Activated CD4-positive, alpha-beta memory T cell treated with anti-CD3 and anti-CD28 coated beads for 36 hours (primary cell): ENCODE results near the gene LRFN5. TPM values are rescaled to one million over a fixed set of nuclear protein-coding genes. Genes with fewer than 3 reads are reported as not detected.
A peak's percentile ranks its signal among the peaks of the same experiment; 100 is the strongest.
"Not testable (repeated sequence)": the region's sequence is repeated elsewhere in the genome, so short reads cannot be mapped to it uniquely, and the experiment has no call there.

Source experiments
- CTCF ChIA-PET: fragments of 350-600 bp; sonication (Branson Sonifier 250); formaldehyde crosslinking; loops from one replicate; lab custom pipeline; 2021; ENCODE audit warnings: antibody characterized with exemption, inconsistent platforms; lab: Charles Lee
- POLR2A ChIA-PET: fragments of 350-600 bp; sonication (Branson Sonifier 250); formaldehyde crosslinking; loops from one replicate; lab custom pipeline; 2021; ENCODE audit warnings: antibody characterized with exemption; lab: Charles Lee
- DNase-seq: peaks from one replicate; pipeline ENCODE4 v3.0.0-alpha.2; 2020
- H3K27ac Mint-ChIP-seq: one replicate; pipeline ENCODE4 v1.8.0; 2021; ENCODE audit warnings: mixed read lengths
- H3K27me3 Mint-ChIP-seq: one replicate; pipeline ENCODE4 v1.8.0; 2021; ENCODE audit warnings: mixed read lengths
- H3K36me3 Mint-ChIP-seq: one replicate; pipeline ENCODE4 v1.8.0; 2021; ENCODE audit warnings: mixed read lengths
- H3K4me1 Mint-ChIP-seq: one replicate; pipeline ENCODE4 v1.8.0; 2021; ENCODE audit warnings: low read depth, mixed read lengths
- H3K4me3 Mint-ChIP-seq: one replicate; pipeline ENCODE4 v1.8.0; 2021; ENCODE audit warnings: mild to moderate bottlenecking, mixed read lengths
- H3K9me3 Mint-ChIP-seq: one replicate; pipeline ENCODE4 v1.8.0; 2021; ENCODE audit warnings: mixed read lengths
- intact Hi-C: fragments of 100-400 bp; cut with micrococcal nuclease; formaldehyde crosslinking; loops from one replicate; pipeline ENCODE4 v1.15.1; 2023
- total RNA-seq, 2 experiments: library from RNA; stranded (reverse); gene quantifications; one replicate each; pipeline ENCODE4 v1.2.3, GENCODE V29; 2021

Gene LRFN5
- total RNA-seq, 2 experiments from 2014 or later = not detected

GRCh38 chr14:41749429-41749828 is 142.8 kb downstream of the LRFN5 start:
- Mint-ChIP-seq H3K27me3 (no peaks in the 10 kb centered on the region), H3K36me3 (no peaks in the 10 kb centered on the region), H3K27ac (peak overlapping the region; percentile 42), H3K4me3 (peak overlapping the region; percentile 60), H3K9me3 (peaks cover 4% of the 10 kb centered on the region), H3K4me1 (peaks cover 12% of the 10 kb centered on the region)
- no peak for DNase-seq
- CTCF ChIA-PET = no interaction called here
- POLR2A ChIA-PET = no interaction called here
- intact Hi-C loops = no loop called here

DNA sequence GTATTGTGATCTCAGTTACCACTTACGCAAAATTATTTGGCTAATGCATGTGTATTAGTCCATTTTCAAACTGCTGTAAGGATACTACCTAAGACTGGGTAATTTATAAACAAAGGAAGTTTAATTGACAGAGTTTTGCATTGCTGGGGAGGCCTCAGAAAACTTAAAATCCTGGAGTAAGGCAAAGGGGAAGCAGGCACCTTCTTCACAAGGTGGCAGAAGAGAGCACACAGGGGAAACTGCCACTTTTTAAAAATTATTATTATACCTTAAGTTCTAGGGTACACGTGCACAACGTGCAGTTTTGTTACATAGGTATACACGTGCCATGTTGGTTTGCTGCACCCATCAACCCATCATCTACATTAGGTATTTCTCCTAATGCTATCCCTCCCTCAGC is 143.9 kb downstream of the LRFN5 start:
- H3K4me3 Mint-ChIP-seq, H3K36me3 Mint-ChIP-seq, H3K27me3 Mint-ChIP-seq, CTCF ChIA-PET, POLR2A ChIA-PET, intact Hi-C loops, DNase-seq, H3K27ac Mint-ChIP-seq, H3K9me3 Mint-ChIP-seq: not testable (repeated sequence)
- H3K4me1 Mint-ChIP-seq = peaks cover 12% of the 10 kb centered on the region

- POLR2A ChIA-PET = no interaction called here
- Mint-ChIP-seq H3K27me3 (no peaks in the 10 kb centered on the region), H3K9me3 (no peaks in the 10 kb centered on the region), H3K36me3 (no peaks in the 10 kb centered on the region), H3K4me1 (no peaks in the 10 kb centered on the region), H3K27ac (no peak overlapping the region), H3K4me3 (no peak overlapping the region)
- CTCF ChIA-PET = no interaction called here
- intact Hi-C loops = no loop called here
- no peak for DNase-seq
Measured at GRCh38 chr14:41758011-41758665, 151.5 kb downstream of the LRFN5 start.

- H3K27me3 Mint-ChIP-seq = no peaks in the 10 kb centered on the region
- CTCF ChIA-PET = no interaction called here
- POLR2A ChIA-PET = no interaction called here
Measured at GRCh38 chr14:41761204-41761603, 154.5 kb downstream of the LRFN5 start.

GRCh38 chr14:41766772-41767171 is 160.1 kb downstream of the LRFN5 start:
- H3K4me3 Mint-ChIP-seq = no peak overlapping the region
- H3K36me3 Mint-ChIP-seq = no peaks in the 10 kb centered on the region
- CTCF ChIA-PET = no interaction called here
- DNase-seq = no peak
- POLR2A ChIA-PET = no interaction called here
- no peaks in the 10 kb centered on the region for H3K27me3 Mint-ChIP-seq
- intact Hi-C loops = no loop called here
- no peak overlapping the region for H3K27ac Mint-ChIP-seq
- H3K4me1 Mint-ChIP-seq = no peaks in the 10 kb centered on the region
- no peaks in the 10 kb centered on the region for H3K9me3 Mint-ChIP-seq

More at GRCh38 chr14:41761204-41761603, 154.5 kb downstream of the LRFN5 start:
- Mint-ChIP-seq H3K4me3 (no peak overlapping the region), H3K27ac (no peak overlapping the region), H3K36me3 (no peaks in the 10 kb centered on the region), H3K4me1 (no peaks in the 10 kb centered on the region), H3K9me3 (no peaks in the 10 kb centered on the region)
- no peak for DNase-seq
- intact Hi-C loops = no loop called here

DNA sequence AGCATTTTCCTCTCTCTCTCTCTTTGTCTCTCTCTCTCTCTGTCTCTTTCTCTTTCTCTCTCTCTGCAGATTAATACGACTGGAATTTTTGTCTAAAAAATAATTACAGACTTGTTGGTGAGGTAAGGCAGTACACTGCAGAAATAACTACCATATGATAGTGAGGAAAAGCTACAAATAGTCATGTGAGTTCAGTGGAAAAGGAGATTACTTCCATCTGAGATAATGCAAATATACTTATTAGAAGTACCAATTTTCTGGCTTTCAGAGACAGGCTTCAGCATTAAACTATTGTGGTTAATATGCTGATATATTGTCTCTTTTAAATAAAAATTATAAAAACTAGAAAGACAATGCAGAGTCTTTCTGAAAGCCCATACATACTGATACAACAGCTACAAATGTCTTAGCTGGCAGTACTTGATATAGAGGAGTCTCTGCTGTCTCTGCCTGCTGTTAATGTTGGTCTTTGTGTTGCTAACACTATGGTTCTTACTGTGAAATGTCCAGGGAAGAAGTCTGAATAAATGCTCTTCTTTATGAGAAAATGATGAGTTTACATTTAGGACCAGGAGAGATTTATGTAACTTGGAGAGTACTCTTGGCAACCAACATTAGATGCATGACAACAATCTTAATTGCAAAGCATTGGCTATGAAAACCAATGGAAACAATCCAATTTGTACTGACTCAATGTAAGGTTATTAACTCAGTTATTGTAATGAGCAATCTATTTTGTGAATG is 167.0 kb downstream of the LRFN5 start:
- intact Hi-C loops = no loop called here
- DNase-seq = no peak
- H3K27ac Mint-ChIP-seq = no peak overlapping the region
- POLR2A ChIA-PET = no interaction called here
- CTCF ChIA-PET = no interaction called here
- H3K4me3 Mint-ChIP-seq = no peak overlapping the region
- H3K36me3 Mint-ChIP-seq = no peaks in the 10 kb centered on the region
- no peaks in the 10 kb centered on the region for H3K4me1 Mint-ChIP-seq
- H3K9me3 Mint-ChIP-seq = no peaks in the 10 kb centered on the region
- no peaks in the 10 kb centered on the region for H3K27me3 Mint-ChIP-seq

DNA sequence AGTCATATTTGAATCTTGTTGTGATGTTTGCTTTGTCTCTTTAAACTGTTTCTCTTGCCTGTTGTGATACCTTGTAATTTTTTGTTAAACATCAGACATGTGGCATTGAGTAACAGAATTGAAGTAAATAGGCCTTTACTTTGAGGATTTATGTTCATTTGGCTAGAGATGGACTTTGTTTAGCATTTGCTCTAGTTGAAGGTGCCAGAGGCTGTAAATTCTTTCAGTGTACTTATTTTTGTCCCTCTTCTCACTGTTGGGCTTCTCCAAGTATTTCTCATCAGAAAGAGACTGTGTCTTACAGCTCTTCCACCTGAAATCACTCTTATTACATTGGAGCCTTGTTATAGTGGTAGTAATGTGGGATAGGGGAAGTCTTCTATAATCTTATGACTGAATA is 175.8 kb downstream of the LRFN5 start:
- intact Hi-C loops = no loop called here
- ChIA-PET POLR2A (no interaction called here), CTCF (no interaction called here)
- Mint-ChIP-seq H3K27ac (no peak overlapping the region), H3K4me3 (no peak overlapping the region), H3K27me3 (no peaks in the 10 kb centered on the region), H3K36me3 (no peaks in the 10 kb centered on the region), H3K4me1 (no peaks in the 10 kb centered on the region), H3K9me3 (no peaks in the 10 kb centered on the region)
- no peak for DNase-seq

DNA sequence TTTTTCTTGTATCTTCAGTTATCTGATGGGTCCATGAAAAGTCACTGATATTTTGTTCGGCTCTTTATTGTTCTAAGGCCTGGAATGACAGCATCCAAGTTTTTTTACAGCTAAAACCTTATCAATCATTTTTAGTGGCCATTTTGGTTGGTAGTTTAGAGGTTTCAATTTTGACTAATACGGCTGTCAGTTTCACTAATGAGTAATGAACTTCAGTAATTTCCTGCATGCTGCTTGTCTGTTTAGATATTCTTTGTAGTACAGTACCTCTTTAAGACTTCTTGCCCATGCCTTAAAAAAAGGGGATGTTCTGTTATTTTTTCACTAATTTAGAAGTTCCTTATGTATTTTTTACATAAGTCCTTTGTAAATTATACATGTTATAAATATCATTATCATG is 176.7 kb downstream of the LRFN5 start:
- CTCF ChIA-PET = no interaction called here
- DNase-seq = no peak
- intact Hi-C loops = no loop called here
- no peak overlapping the region for H3K27ac Mint-ChIP-seq
- no peaks in the 10 kb centered on the region for H3K9me3 Mint-ChIP-seq
- POLR2A ChIA-PET = no interaction called here
- no peak overlapping the region for H3K4me3 Mint-ChIP-seq
- no peaks in the 10 kb centered on the region for H3K36me3 Mint-ChIP-seq
- no peaks in the 10 kb centered on the region for H3K4me1 Mint-ChIP-seq
- no peaks in the 10 kb centered on the region for H3K27me3 Mint-ChIP-seq

GRCh38 chr14:41785696-41786095 is 179.0 kb downstream of the LRFN5 start:
- no peak overlapping the region for H3K27ac Mint-ChIP-seq
- H3K4me3 Mint-ChIP-seq = no peak overlapping the region
- DNase-seq = no peak
- CTCF ChIA-PET = interaction anchor here (0.6 kb wide), 1 partner anchor 23 kb away, joined by 3 read pairs; no protein-coding TSS in a partner anchor
- no peaks in the 10 kb centered on the region for H3K4me1 Mint-ChIP-seq
- no peaks in the 10 kb centered on the region for H3K36me3 Mint-ChIP-seq
- peaks cover 1% of the 10 kb centered on the region for H3K27me3 Mint-ChIP-seq
- no peaks in the 10 kb centered on the region for H3K9me3 Mint-ChIP-seq
- POLR2A ChIA-PET = no interaction called here
- intact Hi-C loops = no loop called here

GRCh38 chr14:41799817-41800216 is 193.1 kb downstream of the LRFN5 start:
- Mint-ChIP-seq H3K4me3 (no peak overlapping the region), H3K9me3 (no peaks in the 10 kb centered on the region), H3K36me3 (no peaks in the 10 kb centered on the region), H3K27me3 (no peaks in the 10 kb centered on the region), H3K4me1 (no peaks in the 10 kb centered on the region), H3K27ac (no peak overlapping the region)
- ChIA-PET POLR2A (no interaction called here), CTCF (no interaction called here)
- intact Hi-C loops = no loop called here
- DNase-seq = no peak

- H3K4me1 Mint-ChIP-seq = no peaks in the 10 kb centered on the region
- no peaks in the 10 kb centered on the region for H3K9me3 Mint-ChIP-seq
- no peaks in the 10 kb centered on the region for H3K36me3 Mint-ChIP-seq
- no peak overlapping the region for H3K27ac Mint-ChIP-seq
- ChIA-PET CTCF (interaction anchor here (1.1 kb wide), 1 partner anchor 12 kb away, joined by 3 read pairs; no protein-coding TSS in a partner anchor), POLR2A (no interaction called here)
- H3K4me3 Mint-ChIP-seq = no peak overlapping the region
- intact Hi-C loops = no loop called here
- H3K27me3 Mint-ChIP-seq = no peaks in the 10 kb centered on the region
- no peak for DNase-seq
Measured at GRCh38 chr14:41805633-41806032, 199.0 kb downstream of the LRFN5 start.

DNA sequence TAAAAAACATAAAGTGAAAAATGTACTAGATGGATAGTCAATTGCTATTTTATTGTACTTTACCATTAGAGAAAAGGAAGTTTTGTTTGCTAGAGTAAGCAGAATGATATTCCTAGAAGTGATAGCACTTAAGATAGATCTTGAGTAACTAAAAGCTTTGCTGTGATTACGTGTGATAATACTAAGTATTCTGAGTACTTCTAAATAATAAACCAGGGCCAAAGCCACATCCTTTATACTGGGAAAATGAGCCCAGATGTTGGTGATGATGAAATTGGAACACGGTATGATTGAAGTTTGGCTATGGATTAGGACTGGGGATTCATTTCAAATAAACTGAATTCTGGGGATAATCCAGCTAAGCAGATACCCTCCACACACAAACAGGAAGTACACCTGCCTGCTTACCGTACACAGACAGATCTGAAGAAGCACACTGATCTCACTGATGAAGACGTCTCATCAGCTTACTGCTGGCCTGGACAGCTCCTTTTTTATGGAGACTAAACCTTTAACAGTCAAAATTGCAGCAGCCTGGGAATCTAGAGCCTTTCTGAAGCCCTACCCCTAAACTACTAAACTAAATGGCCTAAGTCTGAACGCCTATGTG is 199.8 kb downstream of the LRFN5 start:
- no peaks in the 10 kb centered on the region for H3K4me1 Mint-ChIP-seq
- no peak overlapping the region for H3K4me3 Mint-ChIP-seq
- ChIA-PET POLR2A (no interaction called here), CTCF (interaction anchor here (1.1 kb wide), 1 partner anchor 12 kb away, joined by 3 read pairs; no protein-coding TSS in a partner anchor)
- DNase-seq = no peak
- no peaks in the 10 kb centered on the region for H3K27me3 Mint-ChIP-seq
- H3K36me3 Mint-ChIP-seq = no peaks in the 10 kb centered on the region
- intact Hi-C loops = no loop called here
- H3K27ac Mint-ChIP-seq = no peak overlapping the region
- no peaks in the 10 kb centered on the region for H3K9me3 Mint-ChIP-seq
